H9 (cell line): ENCODE data around the gene RBFOX2. TPM values are rescaled to one million over a fixed set of nuclear protein-coding genes. Genes with fewer than 3 reads are reported as not detected.

Source experiments
- DNase-seq: peaks from one replicate; pipeline ENCODE4 v3.0.0-alpha.2; 2017
- H2AFZ ChIP-seq: one replicate; pipeline ENCODE4 v1.6.1; 2013; ENCODE audit warnings: mild to moderate bottlenecking, low read length, control low read depth, moderate library complexity
- H2AK5ac ChIP-seq: 2 replicates; pipeline ENCODE4 v1.6.1; 2013; ENCODE audit warnings: low read length, control low read depth, mixed read lengths; ENCODE audit not compliant: insufficient read length
- H2BK120ac ChIP-seq: one replicate; pipeline ENCODE4 v1.6.1; 2013; ENCODE audit warnings: low read depth, mild to moderate bottlenecking, low read length, control low read depth, inconsistent platforms; ENCODE audit not compliant: poor library complexity, severe bottlenecking
- H2BK12ac ChIP-seq: 2 replicates; pipeline ENCODE4 v1.6.1; 2013; ENCODE audit warnings: low read length, control low read depth, mixed read lengths, low read depth; ENCODE audit not compliant: insufficient read length
- H2BK15ac ChIP-seq: 2 replicates; pipeline ENCODE4 v1.6.1; 2013; ENCODE audit warnings: low read depth, low read length, control low read depth
- H2BK20ac ChIP-seq: one replicate; pipeline ENCODE4 v1.6.1; 2013; ENCODE audit warnings: low read depth, mild to moderate bottlenecking, low read length, control low read depth, inconsistent platforms; ENCODE audit not compliant: poor library complexity, severe bottlenecking
- H2BK5ac ChIP-seq: 2 replicates; pipeline ENCODE4 v1.6.1; 2013; ENCODE audit warnings: low read length, control low read depth, mixed read lengths; ENCODE audit not compliant: insufficient read length
- H3K14ac ChIP-seq: 2 replicates; pipeline ENCODE4 v1.6.1; 2013; ENCODE audit warnings: low read length, control low read depth; ENCODE audit not compliant: insufficient read depth
- H3K18ac ChIP-seq: 2 replicates; pipeline ENCODE4 v1.6.1; 2013; ENCODE audit warnings: low read depth, mild to moderate bottlenecking, mixed read lengths, low read length, control low read depth; ENCODE audit not compliant: insufficient read length
- H3K23ac ChIP-seq: 2 replicates; pipeline ENCODE4 v1.6.1; 2013; ENCODE audit warnings: low read length, control low read depth, mixed read lengths, low read depth; ENCODE audit not compliant: insufficient read length
- H3K23me2 ChIP-seq: 2 replicates; pipeline ENCODE4 v1.6.1; 2013; ENCODE audit warnings: low read depth, mild to moderate bottlenecking, mixed read lengths, low read length, control low read depth; ENCODE audit not compliant: insufficient read length, poor library complexity, severe bottlenecking
- H3K27ac ChIP-seq: 2 replicates; pipeline ENCODE4 v1.5.1; 2013; ENCODE audit warnings: low read length, control low read depth, mixed read lengths, low read depth; ENCODE audit not compliant: insufficient read length
- H3K27me3 ChIP-seq: 2 replicates; pipeline ENCODE4 v1.6.1; 2013; ENCODE audit warnings: low read length, control low read depth, inconsistent platforms; ENCODE audit not compliant: insufficient read depth
- H3K4ac ChIP-seq: 2 replicates; pipeline ENCODE4 v1.6.1; 2013; ENCODE audit warnings: low read depth, mild to moderate bottlenecking, control low read depth, inconsistent platforms, low read length, moderate library complexity
- H3K4me1 ChIP-seq: 2 replicates; pipeline ENCODE4 v1.6.1; 2013; ENCODE audit warnings: low read length, control low read depth, inconsistent platforms; ENCODE audit not compliant: insufficient read depth
- H3K4me2 ChIP-seq: 2 replicates; pipeline ENCODE4 v1.6.1; 2013; ENCODE audit warnings: low read length, control low read depth, mixed read lengths; ENCODE audit not compliant: insufficient read length, insufficient read depth
- H3K56ac ChIP-seq: 2 replicates; pipeline ENCODE4 v1.6.1; 2013; ENCODE audit warnings: low read depth, mild to moderate bottlenecking, mixed read lengths, low read length, control low read depth; ENCODE audit not compliant: insufficient read length
- H3K79me1 ChIP-seq: 2 replicates; pipeline ENCODE4 v1.6.1; 2013; ENCODE audit warnings: low read depth, mild to moderate bottlenecking, moderate library complexity, low read length, control low read depth, inconsistent platforms; ENCODE audit not compliant: insufficient read depth, poor library complexity, severe bottlenecking
- H3K79me2 ChIP-seq: 2 replicates; pipeline ENCODE4 v1.6.1; 2013; ENCODE audit warnings: low read length, control low read depth, inconsistent platforms; ENCODE audit not compliant: insufficient read depth
- H3K9ac ChIP-seq: 2 replicates; pipeline ENCODE4 v1.6.1; 2013; ENCODE audit warnings: low read length, control low read depth, mixed read lengths; ENCODE audit not compliant: insufficient read length; ENCODE audit errors: extremely low read depth
- H3K9me3 ChIP-seq: one replicate; pipeline ENCODE4 v1.6.1; 2013; ENCODE audit warnings: low read depth, low read length, inconsistent platforms; ENCODE audit not compliant: control insufficient read depth
- H3T11ph ChIP-seq: one replicate; pipeline ENCODE4 v1.6.1; 2013; ENCODE audit warnings: mild to moderate bottlenecking, low read length, control low read depth, inconsistent platforms
- H4K20me1 ChIP-seq: one replicate; pipeline ENCODE4 v1.6.1; 2013; ENCODE audit not compliant: control insufficient read depth, insufficient read length, insufficient read depth
- H4K5ac ChIP-seq: 2 replicates; pipeline ENCODE4 v1.6.1; 2013; ENCODE audit warnings: low read depth, mild to moderate bottlenecking, mixed read lengths, low read length, control low read depth; ENCODE audit not compliant: insufficient read length
- H4K8ac ChIP-seq: replicated peaks from 2 replicates; pipeline ENCODE4 v1.6.1; 2013; ENCODE audit warnings: low read length, control low read depth, mixed read lengths, low read depth; ENCODE audit not compliant: insufficient read length
- H4K91ac ChIP-seq: 2 replicates; pipeline ENCODE4 v1.6.1; 2013; ENCODE audit warnings: low read depth, mild to moderate bottlenecking, moderate library complexity, mixed read lengths, low read length, control low read depth; ENCODE audit not compliant: insufficient read length
- H3K27ac Mint-ChIP-seq, 3 experiments: 2 replicates in 2 of 3; 3 replicates in 1 of 3; pipeline ENCODE4 v1.8.0; 2020 to 2021; ENCODE audit warnings: mixed read lengths in 3 of 3, mild to moderate bottlenecking in 1 of 3, moderate library complexity in 1 of 3
- H3K27me3 Mint-ChIP-seq: 2 replicates; pipeline ENCODE4 v1.8.0; 2021; ENCODE audit warnings: low read depth, mild to moderate bottlenecking, moderate library complexity, mixed read lengths
- H3K36me3 Mint-ChIP-seq, 3 experiments: 2 replicates in 2 of 3; 3 replicates in 1 of 3; pipeline ENCODE4 v1.8.0; 2020 to 2021; ENCODE audit warnings: low read depth in 3 of 3, mixed read lengths in 3 of 3; ENCODE audit not compliant: insufficient read depth in 1 of 3
- H3K4me1 Mint-ChIP-seq, 2 experiments: 2 replicates each; pipeline ENCODE4 v1.8.0; 2020; ENCODE audit warnings: mixed read lengths in 2 of 2
- H3K4me3 Mint-ChIP-seq, 2 experiments: 2 replicates in 1 of 2; 3 replicates in 1 of 2; pipeline ENCODE4 v1.8.0; 2020 to 2021; ENCODE audit warnings: mild to moderate bottlenecking in 2 of 2, mixed read lengths in 2 of 2, moderate library complexity in 1 of 2
- H3K9me3 Mint-ChIP-seq, 2 experiments: 2 replicates in 1 of 2; 3 replicates in 1 of 2; pipeline ENCODE4 v1.8.0; 2020; ENCODE audit warnings: mild to moderate bottlenecking in 2 of 2, mixed read lengths in 2 of 2, moderate library complexity in 1 of 2
- CTCF ChIP-seq: fragments of 200-600 bp; sonication (generic); conservative IDR thresholded peaks from 3 replicates; pipeline ENCODE4 v1.8.0; 2021; ENCODE audit warnings: antibody characterized with exemption, mild to moderate bottlenecking
- WGBS: extraction: QIAGEN DNeasy Blood & Tissue Kit; methylation state at CpG from one replicate; pipeline ENCODE4 v1.1.7; 2013; ENCODE audit warnings: missing lambda C conversion rate, low lambda C conversion rate, mixed read lengths; ENCODE audit not compliant: insufficient read length; ENCODE audit errors: extremely low coverage; 5-methylcytosine and 5-hydroxymethylcytosine counted together
- total RNA-seq: library from RNA; stranded (reverse); gene quantifications from 2 replicates; pipeline ENCODE4 v1.2.1, GENCODE V29; 2021

The RBFOX2 gene
- total RNA-seq, 1 experiment from 2014 or later = 84.7 TPM

- Histone ChIP-seq H2AK5ac (no peak overlapping the region), H3K79me2 (no peaks in the 10 kb centered on the region), H3K23ac (no peak overlapping the region), H3K79me1 (no peaks in the 10 kb centered on the region), H4K20me1 (no peaks in the 10 kb centered on the region), H3K56ac (no peak overlapping the region), H2BK20ac (no peak overlapping the region), H2BK5ac (no peak overlapping the region), H3K27me3 (no peaks in the 10 kb centered on the region), H3K4me1 (no peaks in the 10 kb centered on the region), H2BK12ac (no peak overlapping the region), H2BK15ac (no peak overlapping the region), H3K9me3 (no peaks in the 10 kb centered on the region), H4K8ac (no peak overlapping the region), H3K23me2 (no peaks in the 10 kb centered on the region), H4K91ac (no peak overlapping the region), H3K9ac (no peak overlapping the region), H3K18ac (no peak overlapping the region), H3K4me2 (no peak overlapping the region), H2AFZ (no peak overlapping the region), H3K14ac (no peak overlapping the region), H2BK120ac (no peak overlapping the region), H3K27ac (no peak overlapping the region), H3K4ac (no peak overlapping the region), H3T11ph (no peak overlapping the region), H4K5ac (no peak overlapping the region)
- no peak overlapping the region for H3K4me3 Mint-ChIP-seq
- TF ChIP-seq CTCF = no peak
- no peaks in the 10 kb centered on the region; a peak in 1 of 5 replicates for H3K9me3 Mint-ChIP-seq
- H3K36me3 Mint-ChIP-seq = peaks cover 0 to 9% (median 3%) of the 10 kb centered on the region in 3 experiments; a peak in 4 of 7 replicates
- DNase-seq = no peak
- WGBS = no CpG with 5 or more reads among the region's 10 CpGs
- peaks cover 2 to 11% of the 10 kb centered on the region in 2 experiments; a peak in 2 of 4 replicates for H3K4me1 Mint-ChIP-seq
- no peak overlapping the region for H3K27ac Mint-ChIP-seq
- H3K27me3 Mint-ChIP-seq = peaks cover 7% of the 10 kb centered on the region
Measured at GRCh38 chr22:35731321-35731720, 297.3 kb downstream of the RBFOX2 start.
